ENCODE data around the gene KCNG2. TPM values are rescaled to one million over a fixed set of nuclear protein-coding genes. Genes with fewer than 3 reads are reported as not detected.

KCNG2 gene
- total RNA-seq, 1 experiment from 2014 or later: not detected

DNA sequence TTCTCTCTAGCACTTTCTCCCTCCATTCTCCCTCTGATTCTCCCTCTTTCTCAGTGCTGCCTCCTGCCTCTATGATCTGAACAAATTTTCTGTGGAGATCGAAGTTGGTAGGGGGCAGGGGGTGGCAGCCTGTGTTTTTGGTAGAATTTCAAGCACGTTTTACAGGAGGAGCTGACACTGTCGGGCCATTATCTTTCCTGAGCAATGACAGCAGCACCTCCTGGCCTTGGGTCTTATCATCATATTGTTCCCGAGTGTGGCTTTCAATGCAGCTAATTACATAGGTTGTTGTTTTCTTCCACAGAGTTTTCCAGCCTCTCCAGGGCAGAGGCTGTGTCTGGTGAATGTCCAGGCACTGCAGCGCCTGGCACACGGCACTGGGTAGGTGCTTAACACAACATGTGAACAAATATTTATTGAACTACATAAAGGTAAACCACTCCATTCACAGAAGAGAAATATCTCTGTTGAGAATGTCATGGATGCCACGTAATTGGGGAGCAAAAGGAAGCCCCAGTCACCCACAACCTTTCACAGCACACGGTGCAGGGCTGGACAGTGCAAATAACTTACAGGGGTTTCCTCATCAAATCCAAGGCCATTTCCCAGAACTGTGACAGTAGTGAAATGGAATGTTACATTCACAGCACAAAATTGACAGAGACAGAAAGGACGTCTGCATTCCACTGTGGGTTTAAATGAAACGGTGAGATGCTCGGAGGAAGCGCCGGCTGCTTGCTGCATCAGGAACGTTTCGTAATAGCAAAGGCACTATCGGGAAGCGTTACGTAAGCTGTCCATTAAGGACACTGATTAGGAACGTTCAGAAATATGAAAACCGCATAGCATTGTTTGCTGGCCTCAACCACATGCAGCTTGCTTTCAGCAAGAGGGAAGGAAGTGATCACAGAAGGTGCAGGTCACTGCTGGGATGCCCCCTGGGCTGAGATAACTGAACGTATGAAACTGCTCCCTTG, 6.5 kb upstream of the KCNG2 start:
- ATAC-seq (no peak), DNase-seq (ENCODE audit: low read depth, low spot score) (no peak)
- ChIA-PET POLR2A (no interaction called here), RAD21 (ENCODE audit: low non-redundant PET in 1 of 2, low total read pairs in 2 of 2, uncharacterized antibody in 2 of 2, unreplicated experiment in 2 of 2) (no interaction called here), CTCF (no interaction called here)
- no peaks in the 10 kb centered on the region for H4K20me1 ChIP-seq (ENCODE audit: insufficient read depth)
- TF ChIP-seq, protein P1, sequence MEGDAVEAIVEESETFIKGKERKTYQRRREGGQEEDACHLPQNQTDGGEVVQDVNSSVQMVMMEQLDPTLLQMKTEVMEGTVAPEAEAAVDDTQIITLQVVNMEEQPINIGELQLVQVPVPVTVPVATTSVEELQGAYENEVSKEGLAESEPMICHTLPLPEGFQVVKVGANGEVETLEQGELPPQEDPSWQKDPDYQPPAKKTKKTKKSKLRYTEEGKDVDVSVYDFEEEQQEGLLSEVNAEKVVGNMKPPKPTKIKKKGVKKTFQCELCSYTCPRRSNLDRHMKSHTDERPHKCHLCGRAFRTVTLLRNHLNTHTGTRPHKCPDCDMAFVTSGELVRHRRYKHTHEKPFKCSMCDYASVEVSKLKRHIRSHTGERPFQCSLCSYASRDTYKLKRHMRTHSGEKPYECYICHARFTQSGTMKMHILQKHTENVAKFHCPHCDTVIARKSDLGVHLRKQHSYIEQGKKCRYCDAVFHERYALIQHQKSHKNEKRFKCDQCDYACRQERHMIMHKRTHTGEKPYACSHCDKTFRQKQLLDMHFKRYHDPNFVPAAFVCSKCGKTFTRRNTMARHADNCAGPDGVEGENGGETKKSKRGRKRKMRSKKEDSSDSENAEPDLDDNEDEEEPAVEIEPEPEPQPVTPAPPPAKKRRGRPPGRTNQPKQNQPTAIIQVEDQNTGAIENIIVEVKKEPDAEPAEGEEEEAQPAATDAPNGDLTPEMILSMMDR (IDR thresholded peaks at IDR 0.05 in 2 of 3, conservative IDR thresholded peaks at IDR 0.05 in 1 of 3; ENCODE audit: borderline replicate concordance in 1 of 3, insufficient read depth in 1 of 3, low read depth in 2 of 3, low read length in 2 of 3): no peak
- TF ChIP-seq SRF (IDR thresholded peaks at IDR 0.05; ENCODE audit: low read depth) (no peak), RAD21 (IDR thresholded peaks at IDR 0.05; ENCODE audit: low read depth) (no peak), CEBPB (IDR thresholded peaks at IDR 0.05; ENCODE audit: low read depth) (no peak), SIN3A (IDR thresholded peaks at IDR 0.05; ENCODE audit: low read depth) (no peak), ZFX (IDR thresholded peaks at IDR 0.05) (no peak)
- TF ChIP-seq, protein P2, sequence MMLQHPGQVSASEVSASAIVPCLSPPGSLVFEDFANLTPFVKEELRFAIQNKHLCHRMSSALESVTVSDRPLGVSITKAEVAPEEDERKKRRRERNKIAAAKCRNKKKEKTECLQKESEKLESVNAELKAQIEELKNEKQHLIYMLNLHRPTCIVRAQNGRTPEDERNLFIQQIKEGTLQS (IDR thresholded peaks at IDR 0.05): no peak
- TF ChIP-seq, protein P3, sequence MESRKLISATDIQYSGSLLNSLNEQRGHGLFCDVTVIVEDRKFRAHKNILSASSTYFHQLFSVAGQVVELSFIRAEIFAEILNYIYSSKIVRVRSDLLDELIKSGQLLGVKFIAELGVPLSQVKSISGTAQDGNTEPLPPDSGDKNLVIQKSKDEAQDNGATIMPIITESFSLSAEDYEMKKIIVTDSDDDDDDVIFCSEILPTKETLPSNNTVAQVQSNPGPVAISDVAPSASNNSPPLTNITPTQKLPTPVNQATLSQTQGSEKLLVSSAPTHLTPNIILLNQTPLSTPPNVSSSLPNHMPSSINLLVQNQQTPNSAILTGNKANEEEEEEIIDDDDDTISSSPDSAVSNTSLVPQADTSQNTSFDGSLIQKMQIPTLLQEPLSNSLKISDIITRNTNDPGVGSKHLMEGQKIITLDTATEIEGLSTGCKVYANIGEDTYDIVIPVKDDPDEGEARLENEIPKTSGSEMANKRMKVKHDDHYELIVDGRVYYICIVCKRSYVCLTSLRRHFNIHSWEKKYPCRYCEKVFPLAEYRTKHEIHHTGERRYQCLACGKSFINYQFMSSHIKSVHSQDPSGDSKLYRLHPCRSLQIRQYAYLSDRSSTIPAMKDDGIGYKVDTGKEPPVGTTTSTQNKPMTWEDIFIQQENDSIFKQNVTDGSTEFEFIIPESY (IDR thresholded peaks at IDR 0.05; ENCODE audit: extremely low read depth, insufficient replicate concordance, low read length): no peak
- no peak overlapping the region for H3K4me2 ChIP-seq (ENCODE audit: low read length)
- no peak overlapping the region for H2AFZ ChIP-seq (ENCODE audit: low read depth, low read length, poor library complexity, severe bottlenecking)
- H3K4me3 ChIP-seq (replicated peaks in 1 of 2; ENCODE audit: low read depth in 1 of 2, low read length in 2 of 2): no peak overlapping the region
- no peaks in the 10 kb centered on the region for H3K36me3 ChIP-seq (ENCODE audit: control insufficient read depth in 1 of 2, insufficient read depth in 2 of 2, low read length in 2 of 2)
- H3K9me3 ChIP-seq (ENCODE audit: control insufficient read depth in 1 of 2, insufficient read depth in 1 of 2, low read depth in 1 of 2, low read length in 2 of 2): no peaks in the 10 kb centered on the region
- intact Hi-C loops (cut with micrococcal nuclease): no loop called here
- no peak overlapping the region for H3K27ac ChIP-seq (ENCODE audit: low read depth, low read length)
- H3K79me2 ChIP-seq (ENCODE audit: insufficient read depth, low read length): no peaks in the 10 kb centered on the region
- no peaks in the 10 kb centered on the region for H3K9me2 ChIP-seq (ENCODE audit: insufficient read depth)
- H3K9ac ChIP-seq (ENCODE audit: low read length): no peak overlapping the region
- no peaks in the 10 kb centered on the region for H3K27me3 ChIP-seq (ENCODE audit: insufficient read depth, low read length)
- no TSS peak for BruUV-seq (replicated peaks)
- no peaks in the 10 kb centered on the region for H3K4me1 ChIP-seq (ENCODE audit: control insufficient read depth in 1 of 2, insufficient read depth in 2 of 2, low read length in 2 of 2)

All from HCT116 (cell line).